Measurements from ENCODE around the gene USH2A. TPM values are rescaled to one million over a fixed set of nuclear protein-coding genes. Genes with fewer than 3 reads are reported as not detected.

Gene USH2A
- total RNA-seq, 2 experiments from 2014 or later: not detected

DNA sequence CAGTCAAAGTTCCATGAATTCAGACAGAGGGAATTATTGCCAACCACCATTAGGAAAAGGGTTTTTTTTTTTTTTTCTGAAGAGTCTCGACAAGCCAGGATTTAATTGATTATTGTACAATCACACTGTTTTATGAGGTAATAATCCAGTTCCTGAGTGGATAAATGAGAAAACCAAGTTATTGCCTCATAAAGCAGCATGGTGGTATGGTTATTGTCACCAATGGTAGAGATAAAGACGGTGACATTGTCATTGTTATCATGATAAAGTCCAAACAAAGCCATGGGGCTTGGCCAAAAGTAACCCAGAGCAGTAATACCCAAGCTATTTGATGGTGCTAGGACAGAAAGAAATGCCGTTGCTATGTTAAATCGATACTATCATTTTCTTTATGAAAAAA lies 232.8 kb downstream of the USH2A start:
- ChIA-PET CTCF (no interaction called here), POLR2A (no interaction called here)
- no peak overlapping the region for H3K4me3 Mint-ChIP-seq
- peaks cover 2% of the 10 kb centered on the region for H3K9me3 Mint-ChIP-seq
- intact Hi-C loops (cut with DNase I, micrococcal nuclease): no loop called here
- no peaks in the 10 kb centered on the region for H3K36me3 ChIP-seq (ENCODE audit: insufficient read depth, low read length)
- no peaks in the 10 kb centered on the region for H3K9me3 ChIP-seq (ENCODE audit: control insufficient read depth in 1 of 2, insufficient read depth in 1 of 2, low read length in 2 of 2)
- H3K4me3 ChIP-seq (ENCODE audit: low read length): no peak overlapping the region
- no peaks in the 10 kb centered on the region for H3K27me3 ChIP-seq (ENCODE audit: control insufficient read depth in 1 of 2, insufficient read depth in 2 of 2, low read length in 2 of 2)
- no peaks in the 10 kb centered on the region for H3K36me3 Mint-ChIP-seq (ENCODE audit: low read depth)
- TF ChIP-seq, protein P1, sequence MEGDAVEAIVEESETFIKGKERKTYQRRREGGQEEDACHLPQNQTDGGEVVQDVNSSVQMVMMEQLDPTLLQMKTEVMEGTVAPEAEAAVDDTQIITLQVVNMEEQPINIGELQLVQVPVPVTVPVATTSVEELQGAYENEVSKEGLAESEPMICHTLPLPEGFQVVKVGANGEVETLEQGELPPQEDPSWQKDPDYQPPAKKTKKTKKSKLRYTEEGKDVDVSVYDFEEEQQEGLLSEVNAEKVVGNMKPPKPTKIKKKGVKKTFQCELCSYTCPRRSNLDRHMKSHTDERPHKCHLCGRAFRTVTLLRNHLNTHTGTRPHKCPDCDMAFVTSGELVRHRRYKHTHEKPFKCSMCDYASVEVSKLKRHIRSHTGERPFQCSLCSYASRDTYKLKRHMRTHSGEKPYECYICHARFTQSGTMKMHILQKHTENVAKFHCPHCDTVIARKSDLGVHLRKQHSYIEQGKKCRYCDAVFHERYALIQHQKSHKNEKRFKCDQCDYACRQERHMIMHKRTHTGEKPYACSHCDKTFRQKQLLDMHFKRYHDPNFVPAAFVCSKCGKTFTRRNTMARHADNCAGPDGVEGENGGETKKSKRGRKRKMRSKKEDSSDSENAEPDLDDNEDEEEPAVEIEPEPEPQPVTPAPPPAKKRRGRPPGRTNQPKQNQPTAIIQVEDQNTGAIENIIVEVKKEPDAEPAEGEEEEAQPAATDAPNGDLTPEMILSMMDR (IDR thresholded peaks at IDR 0.05): no peak
- H3K27me3 Mint-ChIP-seq: no peaks in the 10 kb centered on the region
- no peaks in the 10 kb centered on the region for H3K4me1 Mint-ChIP-seq (ENCODE audit: low read depth)
- H3K27ac ChIP-seq (ENCODE audit: low read depth in 1 of 2, low read length in 2 of 2): no peak overlapping the region
- ATAC-seq (ENCODE audit: poor library complexity) (no peak), DNase-seq (no peak)
- H3K4me1 ChIP-seq (ENCODE audit: insufficient read depth, low read length): no peaks in the 10 kb centered on the region
- H3K27ac Mint-ChIP-seq: no peak overlapping the region

DNA sequence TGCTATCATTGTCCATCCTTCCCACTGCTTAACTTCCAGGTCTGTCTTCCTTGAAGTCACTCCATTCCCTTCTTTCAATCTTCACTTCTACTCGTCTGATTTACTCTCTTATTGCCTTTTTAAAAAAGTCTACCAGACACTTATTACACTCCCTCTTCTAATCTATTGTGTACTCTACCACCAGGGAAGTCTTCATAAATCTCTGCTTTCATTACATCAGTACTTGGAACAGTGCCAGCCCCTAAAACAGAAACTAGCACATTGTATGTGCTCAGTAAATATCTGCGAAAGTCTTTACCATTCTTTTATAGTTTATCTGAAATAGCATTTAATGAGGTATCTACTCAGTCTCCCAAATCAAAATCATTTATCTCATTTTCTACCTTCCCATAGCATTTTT lies 236.4 kb downstream of the USH2A start:
- TF ChIP-seq, protein P1 (IDR thresholded peaks at IDR 0.05): no peak
- H3K4me3 Mint-ChIP-seq: no peak overlapping the region
- H3K4me3 ChIP-seq (ENCODE audit: low read length): no peak overlapping the region
- ATAC-seq (ENCODE audit: poor library complexity): no peak
- intact Hi-C loops (cut with DNase I, micrococcal nuclease): no loop called here
- no peak overlapping the region for H3K27ac ChIP-seq (ENCODE audit: low read depth in 1 of 2, low read length in 2 of 2)
- ChIA-PET POLR2A (no interaction called here), CTCF (no interaction called here)
- DNase-seq: no peak
- no peaks in the 10 kb centered on the region for H3K4me1 ChIP-seq (ENCODE audit: insufficient read depth, low read length)
- no peak overlapping the region for H3K27ac Mint-ChIP-seq
- no peaks in the 10 kb centered on the region for H3K36me3 Mint-ChIP-seq (ENCODE audit: low read depth)
- no peaks in the 10 kb centered on the region for H3K27me3 ChIP-seq (ENCODE audit: control insufficient read depth in 1 of 2, insufficient read depth in 2 of 2, low read length in 2 of 2)
- no peaks in the 10 kb centered on the region for H3K36me3 ChIP-seq (ENCODE audit: insufficient read depth, low read length)
- peaks cover 2% of the 10 kb centered on the region for H3K9me3 Mint-ChIP-seq
- no peaks in the 10 kb centered on the region for H3K27me3 Mint-ChIP-seq
- H3K9me3 ChIP-seq (ENCODE audit: control insufficient read depth in 1 of 2, insufficient read depth in 1 of 2, low read length in 2 of 2): no peaks in the 10 kb centered on the region
- no peaks in the 10 kb centered on the region for H3K4me1 Mint-ChIP-seq (ENCODE audit: low read depth)

- H3K27me3 Mint-ChIP-seq: no peaks in the 10 kb centered on the region
- Histone ChIP-seq H3K27ac (ENCODE audit: low read depth in 1 of 2, low read length in 2 of 2) (no peak overlapping the region), H3K4me1 (ENCODE audit: insufficient read depth, low read length) (no peaks in the 10 kb centered on the region), H3K27me3 (ENCODE audit: control insufficient read depth in 1 of 2, insufficient read depth in 2 of 2, low read length in 2 of 2) (no peaks in the 10 kb centered on the region), H3K4me3 (ENCODE audit: low read length) (no peak overlapping the region), H3K36me3 (ENCODE audit: insufficient read depth, low read length) (no peaks in the 10 kb centered on the region), H3K9me3 (ENCODE audit: control insufficient read depth in 1 of 2, insufficient read depth in 1 of 2, low read length in 2 of 2) (no peaks in the 10 kb centered on the region)
- intact Hi-C loops (cut with DNase I, micrococcal nuclease): no loop called here
- H3K27ac Mint-ChIP-seq: no peak overlapping the region
- TF ChIP-seq, protein P1 (IDR thresholded peaks at IDR 0.05): no peak
- no peaks in the 10 kb centered on the region for H3K4me1 Mint-ChIP-seq (ENCODE audit: low read depth)
- ChIA-PET POLR2A (no interaction called here), CTCF (no interaction called here)
- ATAC-seq (ENCODE audit: poor library complexity): no peak
- peaks cover 2% of the 10 kb centered on the region for H3K9me3 Mint-ChIP-seq
- H3K36me3 Mint-ChIP-seq (ENCODE audit: low read depth): no peaks in the 10 kb centered on the region
- DNase-seq: no peak
- no peak overlapping the region for H3K4me3 Mint-ChIP-seq
These were observed 237.1 kb downstream of the USH2A start for GRCh38 chr1:216186141-216186540.
